Measurements from ENCODE around the gene OLFM3.

DNA sequence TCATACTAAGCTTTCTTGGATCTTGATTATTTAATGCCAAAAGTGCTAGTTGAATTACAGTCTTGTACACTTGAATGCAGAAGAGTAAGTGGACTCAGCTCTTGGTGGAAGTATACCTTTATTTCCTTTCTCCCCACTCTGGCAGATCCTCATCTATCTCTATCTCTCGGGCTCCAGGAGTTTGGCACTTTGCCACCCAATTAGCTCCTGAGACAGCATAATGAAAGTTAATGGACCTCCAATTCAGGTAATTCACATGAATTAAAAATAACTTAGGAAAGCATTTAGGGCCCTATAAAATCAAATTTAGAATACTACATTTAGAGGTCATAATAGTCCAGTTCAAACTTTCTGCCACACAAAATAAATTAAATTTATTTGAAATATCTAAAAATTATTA lies 67.4 kb downstream of the OLFM3 start:
- TF ChIP-seq, protein P1, sequence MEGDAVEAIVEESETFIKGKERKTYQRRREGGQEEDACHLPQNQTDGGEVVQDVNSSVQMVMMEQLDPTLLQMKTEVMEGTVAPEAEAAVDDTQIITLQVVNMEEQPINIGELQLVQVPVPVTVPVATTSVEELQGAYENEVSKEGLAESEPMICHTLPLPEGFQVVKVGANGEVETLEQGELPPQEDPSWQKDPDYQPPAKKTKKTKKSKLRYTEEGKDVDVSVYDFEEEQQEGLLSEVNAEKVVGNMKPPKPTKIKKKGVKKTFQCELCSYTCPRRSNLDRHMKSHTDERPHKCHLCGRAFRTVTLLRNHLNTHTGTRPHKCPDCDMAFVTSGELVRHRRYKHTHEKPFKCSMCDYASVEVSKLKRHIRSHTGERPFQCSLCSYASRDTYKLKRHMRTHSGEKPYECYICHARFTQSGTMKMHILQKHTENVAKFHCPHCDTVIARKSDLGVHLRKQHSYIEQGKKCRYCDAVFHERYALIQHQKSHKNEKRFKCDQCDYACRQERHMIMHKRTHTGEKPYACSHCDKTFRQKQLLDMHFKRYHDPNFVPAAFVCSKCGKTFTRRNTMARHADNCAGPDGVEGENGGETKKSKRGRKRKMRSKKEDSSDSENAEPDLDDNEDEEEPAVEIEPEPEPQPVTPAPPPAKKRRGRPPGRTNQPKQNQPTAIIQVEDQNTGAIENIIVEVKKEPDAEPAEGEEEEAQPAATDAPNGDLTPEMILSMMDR (IDR thresholded peaks at IDR 0.05): no peak
- no peak for TF ChIP-seq POLR2A (IDR thresholded peaks at IDR 0.05)

Measured in uterus (tissue), 2 donors.